ENCODE data around the gene KLRD1. TPM values are rescaled to one million over a fixed set of nuclear protein-coding genes. Genes with fewer than 3 reads are reported as not detected.
"Not testable (repeated sequence)": the region's sequence is repeated elsewhere in the genome, so short reads cannot be mapped to it uniquely, and the experiment has no call there.

KLRD1 gene
- total and polyA plus RNA-seq, 2 of the 4 experiments (the other 2 are of a cell fraction) = under 0.01 TPM

DNA sequence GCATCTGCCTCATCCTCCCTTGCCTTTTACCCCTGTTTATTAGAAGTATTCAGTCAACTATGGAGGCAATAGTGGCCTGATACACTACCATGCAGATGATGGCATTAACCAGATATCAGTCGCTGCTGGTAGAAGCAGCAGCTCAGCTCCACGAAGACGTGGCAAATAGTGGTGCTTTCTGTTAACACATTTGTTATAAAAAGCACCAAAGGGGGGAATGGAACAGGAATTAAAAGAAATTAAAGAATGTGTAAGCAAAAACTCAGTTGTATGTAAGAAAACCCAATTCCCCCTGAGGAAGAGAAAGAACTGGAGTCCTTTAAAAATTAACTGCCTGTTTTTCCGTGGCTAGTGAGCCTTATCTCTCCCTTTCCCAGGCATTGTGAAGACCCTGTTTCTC, 60.0 kb downstream of the KLRD1 start:
- H4K91ac ChIP-seq (ENCODE audit: insufficient read depth, low read depth, low read length); H3K79me1 ChIP-seq (ENCODE audit: low read depth in 1 of 2, low read length in 2 of 2); H3K9me3 ChIP-seq (ENCODE audit: control insufficient read depth, insufficient read depth, low read length); H3K14ac ChIP-seq (replicated peaks; ENCODE audit: low read depth, low read length); H2AK5ac ChIP-seq (ENCODE audit: low read depth, low read length); H3K27me3 ChIP-seq (ENCODE audit: control insufficient read depth, insufficient read depth, low read length); H3K9me1 ChIP-seq (ENCODE audit: insufficient read depth, low read length); H2AK9ac ChIP-seq (replicated peaks; ENCODE audit: low read depth, low read length, poor library complexity); ATAC-seq (ENCODE audit: low read depth); H3K27ac ChIP-seq (ENCODE audit: insufficient read depth, low read length); H3K9ac ChIP-seq (ENCODE audit: low read depth, low read length); H2BK5ac ChIP-seq (ENCODE audit: low read depth, low read length, poor library complexity, severe bottlenecking); dilution Hi-C loops (cut with HindIII; ENCODE audit: low sequenced_read_pairs, unreplicated experiment); H3K4me2 ChIP-seq (ENCODE audit: low read depth, low read length); H3K36me3 ChIP-seq (ENCODE audit: control insufficient read depth, insufficient read depth, low read length); H3K4ac ChIP-seq (ENCODE audit: low read depth, low read length); H4K8ac ChIP-seq (ENCODE audit: low read depth in 2 of 2, low read length in 2 of 2); H2AFZ ChIP-seq (replicated peaks; ENCODE audit: low read length, poor library complexity); H3K18ac ChIP-seq (ENCODE audit: low read depth, low read length); H2BK120ac ChIP-seq (ENCODE audit: low read depth, low read length); H3K4me3 ChIP-seq (ENCODE audit: insufficient read depth, low read depth, low read length); H4K20me1 ChIP-seq (ENCODE audit: insufficient read depth, low read length); H2BK15ac ChIP-seq (ENCODE audit: low read depth, low read length); DNase-seq; BruUV-seq (replicated peaks); H3K23ac ChIP-seq (ENCODE audit: low read depth, low read length); H4K5ac ChIP-seq (ENCODE audit: low read depth, low read length); POLR2A ChIA-PET (ENCODE audit: unreplicated experiment); H3K56ac ChIP-seq (ENCODE audit: extremely low read depth, insufficient read depth, low read length); in situ Hi-C loops (cut with MboI; ENCODE audit: low sequenced_read_pairs); H2BK20ac ChIP-seq (ENCODE audit: low read depth, low read length): not testable (repeated sequence)
- intact Hi-C loops (cut with micrococcal nuclease) = loop anchor here (1.0 to 2.0 kb wide), 4 partner anchors 131 to 383 kb away; partner anchors contain the start of gene STYK1
- 80% methylated on average over 1 of the region's 4 CpGs; no CpG with 5 or more reads in 1 of the 2 experiments for WGBS, 2 experiments (ENCODE audit: extremely low coverage in 2 of 2, insufficient read length in 1 of 2)
- CTCF ChIA-PET = interaction anchor here (0.6 to 1.2 kb wide), 6 partner anchors 17 to 350 kb away, joined by 3 to 5 read pairs (median 3); partner anchors contain the start of gene MAGOHB
- H3K4me1 ChIP-seq (ENCODE audit: control insufficient read depth, insufficient read depth, low read length) = peaks cover 20% of the 10 kb centered on the region
